Parathyroid adenoma (tissue), 2 donors: Measurements from ENCODE around the gene CNTNAP2.

Experiments used
- H2AFZ ChIP-seq: fragments of 300-600 bp; sonication (generic); one replicate; pipeline ENCODE4 v1.7.0; 2017; ENCODE audit warnings: antibody characterized with exemption, mild to moderate bottlenecking
- H3K27ac ChIP-seq: fragments of 300-600 bp; sonication (generic); one replicate; pipeline ENCODE4 v1.7.0; 2017
- H3K27me3 ChIP-seq: fragments of 300-600 bp; sonication (generic); one replicate; pipeline ENCODE4 v1.7.0; 2017; ENCODE audit warnings: low read length; ENCODE audit not compliant: control insufficient read depth, insufficient read depth
- H3K36me3 ChIP-seq: fragments of 300-600 bp; sonication (generic); one replicate; pipeline ENCODE4 v1.7.0; 2017; ENCODE audit warnings: low read length; ENCODE audit not compliant: control insufficient read depth, insufficient read depth
- H3K4me1 ChIP-seq: fragments of 300-600 bp; sonication (generic); one replicate; pipeline ENCODE4 v1.7.0; 2017; ENCODE audit warnings: control low read depth
- H3K4me2 ChIP-seq: fragments of 300-600 bp; sonication (generic); one replicate; pipeline ENCODE4 v1.7.0; 2017; ENCODE audit warnings: low read length
- H3K4me3 ChIP-seq: fragments of 300-600 bp; sonication (generic); one replicate; pipeline ENCODE4 v1.7.0; 2017; ENCODE audit warnings: low read depth, low read length
- H3K79me2 ChIP-seq: fragments of 300-600 bp; sonication (generic); one replicate; pipeline ENCODE4 v1.7.0; 2017; ENCODE audit warnings: control low read depth
- H3K9ac ChIP-seq: fragments of 300-600 bp; sonication (generic); one replicate; pipeline ENCODE4 v1.7.0; 2017; ENCODE audit warnings: mild to moderate bottlenecking
- H3K9me3 ChIP-seq: fragments of 300-600 bp; sonication (generic); one replicate; pipeline ENCODE4 v1.7.0; 2017; ENCODE audit warnings: low read length; ENCODE audit not compliant: control insufficient read depth
- CTCF ChIP-seq: fragments of 300-600 bp; sonication (generic); IDR thresholded peaks from one replicate; pipeline ENCODE4 v1.7.0; 2017; ENCODE audit warnings: antibody characterized with exemption, mild to moderate bottlenecking
- donor health status: primary hyperparathyroidism.

CNTNAP2 gene

GRCh38 chr7:148118371-148118770, 2001.8 kb downstream of the CNTNAP2 start:
- Histone ChIP-seq H3K27me3 (no peaks in the 10 kb centered on the region), H3K4me1 (no peaks in the 10 kb centered on the region), H3K79me2 (no peaks in the 10 kb centered on the region), H3K27ac (no peak overlapping the region), H3K9me3 (no peaks in the 10 kb centered on the region), H3K9ac (no peak overlapping the region), H3K4me2 (no peak overlapping the region), H3K4me3 (no peak overlapping the region), H3K36me3 (no peaks in the 10 kb centered on the region), H2AFZ (no peak overlapping the region)
- no peak for TF ChIP-seq CTCF

GRCh38 chr7:148121401-148121800, 2004.8 kb downstream of the CNTNAP2 start:
- Histone ChIP-seq H3K27me3 (no peaks in the 10 kb centered on the region), H3K9ac (no peak overlapping the region), H3K27ac (no peak overlapping the region), H3K79me2 (no peaks in the 10 kb centered on the region), H2AFZ (no peak overlapping the region), H3K36me3 (no peaks in the 10 kb centered on the region), H3K9me3 (no peaks in the 10 kb centered on the region), H3K4me2 (no peak overlapping the region), H3K4me3 (no peak overlapping the region), H3K4me1 (no peaks in the 10 kb centered on the region)
- no peak for TF ChIP-seq CTCF

GRCh38 chr7:148121847-148122246, 2005.2 kb downstream of the CNTNAP2 start:
- Histone ChIP-seq H3K4me1 (no peaks in the 10 kb centered on the region), H3K4me3 (no peak overlapping the region), H3K9ac (no peak overlapping the region), H3K4me2 (no peak overlapping the region), H3K36me3 (no peaks in the 10 kb centered on the region), H3K27me3 (no peaks in the 10 kb centered on the region), H3K79me2 (no peaks in the 10 kb centered on the region), H3K9me3 (no peaks in the 10 kb centered on the region), H3K27ac (no peak overlapping the region), H2AFZ (no peak overlapping the region)
- no peak for TF ChIP-seq CTCF

- no peak for TF ChIP-seq CTCF
- Histone ChIP-seq H3K36me3 (no peaks in the 10 kb centered on the region), H2AFZ (no peak overlapping the region), H3K4me1 (no peaks in the 10 kb centered on the region), H3K4me3 (no peak overlapping the region), H3K27me3 (no peaks in the 10 kb centered on the region), H3K4me2 (no peak overlapping the region), H3K9me3 (no peaks in the 10 kb centered on the region), H3K9ac (no peak overlapping the region), H3K79me2 (no peaks in the 10 kb centered on the region), H3K27ac (no peak overlapping the region)
These were observed 2007.9 kb downstream of the CNTNAP2 start for GRCh38 chr7:148124477-148124876.

GRCh38 chr7:148127374-148127773, 2010.8 kb downstream of the CNTNAP2 start:
- no peak for TF ChIP-seq CTCF
- Histone ChIP-seq H3K4me3 (no peak overlapping the region), H3K4me2 (no peak overlapping the region), H3K9me3 (no peaks in the 10 kb centered on the region), H3K79me2 (no peaks in the 10 kb centered on the region), H2AFZ (no peak overlapping the region), H3K4me1 (no peaks in the 10 kb centered on the region), H3K27ac (no peak overlapping the region), H3K9ac (no peak overlapping the region), H3K27me3 (no peaks in the 10 kb centered on the region), H3K36me3 (no peaks in the 10 kb centered on the region)
